ENCODE measurements around the gene CCDC7.
"Not testable (repeated sequence)": the region's sequence is repeated elsewhere in the genome, so short reads cannot be mapped to it uniquely, and the experiment has no call there.

CCDC7 gene

DNA sequence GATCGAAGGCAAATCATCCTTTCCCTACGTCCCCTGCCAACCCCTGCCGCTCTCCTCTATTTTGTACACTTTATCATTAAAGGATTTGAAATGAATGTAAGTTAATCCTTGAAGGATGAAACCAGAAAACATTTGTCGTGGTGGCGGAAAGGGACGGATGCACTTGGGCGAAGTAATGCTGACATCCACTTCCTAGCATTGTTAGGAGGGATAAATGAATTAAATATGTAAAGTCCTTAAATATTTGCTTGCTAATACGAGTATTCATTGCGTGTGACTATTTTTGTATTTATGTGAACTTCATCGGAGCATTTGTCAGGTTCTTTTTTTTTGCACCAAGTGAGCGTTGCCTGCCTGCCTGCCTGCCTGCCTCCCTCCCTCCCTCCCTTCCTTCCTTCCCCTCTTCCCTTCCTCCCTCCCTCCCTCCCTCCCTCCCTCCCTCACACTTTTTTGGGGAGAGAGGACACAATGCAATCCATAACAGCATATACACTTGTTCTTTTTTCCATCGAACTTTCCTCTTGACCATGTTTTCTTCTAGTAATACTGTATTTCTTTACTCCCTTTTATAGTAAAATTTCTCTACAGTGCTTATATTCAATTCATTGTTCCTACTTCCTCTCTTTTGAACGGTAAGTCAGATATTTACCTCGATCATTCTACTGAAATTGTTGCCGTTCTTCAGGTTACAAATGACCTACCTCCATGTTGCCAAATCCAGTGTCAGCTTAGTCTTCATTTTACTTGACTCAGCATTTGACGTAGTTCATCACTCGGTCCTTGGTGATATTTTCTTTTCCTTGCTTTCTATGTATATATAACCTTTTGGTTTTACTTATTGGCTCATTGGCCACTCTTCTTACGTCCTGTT, 831 bp downstream of the CCDC7 start:
- peak overlapping the region; percentile 70 for H3K4me3 ChIP-seq (ENCODE audit: low read depth, low read length)

- H3K4me3 ChIP-seq (ENCODE audit: low read depth, low read length): no peak overlapping the region
Measured at GRCh38 chr10:32454148-32454547, 8.2 kb downstream of the CCDC7 start.

- H3K4me3 ChIP-seq (ENCODE audit: low read depth, low read length): no peak overlapping the region
Measured at GRCh38 chr10:32459051-32459698, 13.2 kb downstream of the CCDC7 start.

- H3K4me3 ChIP-seq (ENCODE audit: low read depth, low read length): no peak overlapping the region
Measured at GRCh38 chr10:32461203-32461602, 15.3 kb downstream of the CCDC7 start.

GRCh38 chr10:32471232-32471631, 25.3 kb downstream of the CCDC7 start:
- H3K4me3 ChIP-seq (ENCODE audit: low read depth, low read length): no peak overlapping the region

DNA sequence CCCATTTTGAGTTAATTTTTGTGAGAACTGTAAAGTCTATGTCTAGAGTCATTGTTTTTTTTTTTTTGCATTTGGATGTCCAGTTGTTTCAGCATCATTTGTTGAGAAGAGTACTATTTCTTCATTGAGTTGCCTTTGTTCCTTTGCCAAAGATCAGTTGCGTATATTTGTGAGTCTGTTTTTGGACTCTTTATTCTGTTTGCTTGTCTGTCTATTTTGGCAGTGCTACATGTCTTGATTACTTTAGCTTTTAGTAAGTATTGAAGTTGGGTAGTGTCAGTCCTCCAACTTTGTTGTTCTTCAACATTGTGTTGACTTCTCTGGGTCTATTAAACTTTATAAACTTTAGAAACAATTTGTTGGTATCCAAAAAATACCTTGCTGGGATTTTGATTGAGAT, 31.6 kb downstream of the CCDC7 start:
- no peak overlapping the region for H3K4me3 ChIP-seq (ENCODE audit: low read depth, low read length)

DNA sequence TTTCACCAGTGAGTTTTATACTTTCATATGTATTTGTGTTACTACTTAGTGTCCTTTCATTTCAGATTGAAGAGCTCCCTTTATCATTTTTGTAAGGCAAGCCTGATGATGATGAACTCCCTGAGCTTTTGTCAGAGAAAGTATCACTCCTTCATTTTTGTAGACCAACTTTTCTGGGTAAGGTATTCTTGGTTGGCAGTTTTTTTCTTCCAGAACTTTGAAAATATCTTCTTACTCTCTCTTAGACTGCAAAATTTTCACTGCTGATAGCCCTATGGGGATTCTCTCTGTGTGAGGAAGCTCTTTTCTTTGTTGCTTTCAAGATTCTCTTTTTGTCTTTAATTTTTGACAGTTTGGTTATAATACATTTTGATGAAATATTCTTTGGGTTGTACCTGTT, 35.7 kb downstream of the CCDC7 start:
- H3K4me3 ChIP-seq (ENCODE audit: low read depth, low read length): no peak overlapping the region

DNA sequence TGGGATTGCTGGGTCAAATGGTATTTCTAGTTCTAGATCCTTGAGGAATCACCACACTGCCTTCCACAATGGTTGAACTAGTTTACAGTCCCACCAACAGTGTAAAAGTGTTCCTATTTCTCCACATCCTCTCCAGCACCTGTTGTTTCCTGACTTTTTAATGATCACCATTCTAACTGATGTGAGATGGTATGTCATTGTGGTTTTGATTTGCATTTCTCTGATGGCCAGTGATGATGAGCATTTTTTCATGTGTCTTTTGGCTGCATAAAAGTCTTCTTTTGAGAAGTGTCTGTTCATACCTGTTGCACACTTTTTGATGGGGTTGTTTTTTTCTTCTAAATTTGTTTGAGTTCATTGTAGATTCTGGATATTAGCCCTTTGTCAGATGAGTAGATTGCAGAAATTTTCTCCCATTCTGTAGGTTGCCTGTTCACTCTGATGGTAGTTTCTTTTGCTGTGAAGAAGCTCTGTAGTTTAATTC, 37.1 kb downstream of the CCDC7 start:
- not testable (repeated sequence) for H3K4me3 ChIP-seq (ENCODE audit: low read depth, low read length)

DNA sequence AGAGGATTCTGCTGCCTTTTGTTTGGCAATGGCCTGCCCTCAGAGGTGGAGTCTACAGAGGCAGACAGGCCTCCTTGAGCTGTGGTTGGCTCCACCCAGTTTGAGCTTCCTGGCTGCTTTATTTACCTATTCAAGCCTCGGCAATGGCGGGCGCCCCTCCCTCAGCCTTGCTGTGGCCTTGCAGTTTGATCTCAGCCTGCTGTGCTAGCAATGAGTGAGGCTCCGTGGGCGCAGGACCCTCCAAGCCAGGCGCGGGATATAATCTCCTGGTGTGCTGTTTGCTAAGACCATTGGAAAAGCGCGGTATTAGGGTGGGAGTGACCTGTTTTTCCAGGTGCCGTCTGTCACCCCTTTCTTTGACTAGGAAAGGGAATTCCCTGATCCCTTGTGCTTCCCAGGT, 42.1 kb downstream of the CCDC7 start:
- not testable (repeated sequence) for H3K4me3 ChIP-seq (ENCODE audit: low read depth, low read length)

DNA sequence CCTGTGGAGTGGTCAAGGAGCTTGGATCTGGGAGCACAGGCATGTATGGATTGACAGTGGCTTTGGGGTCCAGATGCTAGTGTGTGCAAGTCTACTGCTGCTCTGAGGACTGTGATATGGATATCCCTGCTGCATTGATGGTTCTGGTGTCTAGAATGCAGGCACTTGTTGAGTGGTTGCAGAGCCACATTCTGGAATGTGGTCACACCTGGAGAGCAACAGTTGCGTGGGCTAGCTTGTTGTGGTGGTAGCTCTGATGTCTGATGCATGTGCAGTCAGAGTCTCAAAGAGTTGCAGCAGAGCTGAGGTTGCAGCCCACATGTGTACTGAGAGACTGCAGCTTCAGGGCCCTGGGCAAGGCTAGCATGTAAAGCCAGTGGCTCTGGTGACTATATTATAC, 43.2 kb downstream of the CCDC7 start:
- H3K4me3 ChIP-seq (ENCODE audit: low read depth, low read length): no peak overlapping the region

- no peak overlapping the region for H3K4me3 ChIP-seq (ENCODE audit: low read depth, low read length)
Measured at GRCh38 chr10:32489901-32490300, 44.0 kb downstream of the CCDC7 start.

- H3K4me3 ChIP-seq (ENCODE audit: low read depth, low read length): not testable (repeated sequence)
Measured at GRCh38 chr10:32494562-32494961, 48.6 kb downstream of the CCDC7 start.

DNA sequence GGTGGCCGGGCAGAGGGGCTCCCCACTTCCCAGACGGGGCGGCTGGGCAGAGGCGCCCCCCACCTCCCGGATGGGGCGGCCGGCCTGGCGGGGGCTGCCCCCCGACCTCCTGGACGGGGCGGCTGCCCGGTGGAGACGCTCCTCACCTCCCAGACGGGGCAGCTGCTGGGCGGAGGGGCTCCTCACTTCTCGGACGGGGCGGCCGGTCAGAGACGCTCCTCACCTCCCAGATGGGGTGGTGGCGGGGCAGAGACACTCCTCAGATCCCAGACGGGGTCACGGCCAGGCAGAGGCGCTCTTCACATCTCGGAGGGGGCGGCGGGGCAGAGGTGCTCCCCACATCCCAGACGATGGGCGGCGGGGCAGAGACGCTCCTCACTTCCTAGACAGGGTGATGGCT, 54.2 kb downstream of the CCDC7 start:
- H3K4me3 ChIP-seq (ENCODE audit: low read depth, low read length): not testable (repeated sequence)

DNA sequence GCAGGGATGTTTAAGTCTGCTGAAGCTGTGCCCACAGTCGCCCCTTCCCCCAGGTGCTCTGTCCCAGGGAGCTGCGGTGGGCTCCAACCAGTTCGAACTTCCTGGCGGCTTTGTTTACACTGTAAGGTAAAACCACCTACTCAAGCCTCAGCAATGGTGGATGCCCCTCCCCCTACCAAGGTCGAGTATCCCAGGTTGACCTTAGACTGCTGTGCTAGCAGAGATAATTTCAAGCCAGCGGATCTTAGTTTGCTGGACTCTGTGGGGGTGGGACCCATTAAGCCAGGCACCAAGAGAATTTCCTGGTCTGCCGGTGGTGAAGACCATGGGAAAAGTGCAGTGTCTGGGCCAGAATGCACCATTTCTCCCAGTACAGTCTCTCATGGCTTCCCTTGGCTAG, 56.0 kb downstream of the CCDC7 start:
- no peak overlapping the region for H3K4me3 ChIP-seq (ENCODE audit: low read depth, low read length)

- H3K4me3 ChIP-seq (ENCODE audit: low read depth, low read length): not testable (repeated sequence)
Measured at GRCh38 chr10:32505762-32506420, 60.0 kb downstream of the CCDC7 start.

DNA sequence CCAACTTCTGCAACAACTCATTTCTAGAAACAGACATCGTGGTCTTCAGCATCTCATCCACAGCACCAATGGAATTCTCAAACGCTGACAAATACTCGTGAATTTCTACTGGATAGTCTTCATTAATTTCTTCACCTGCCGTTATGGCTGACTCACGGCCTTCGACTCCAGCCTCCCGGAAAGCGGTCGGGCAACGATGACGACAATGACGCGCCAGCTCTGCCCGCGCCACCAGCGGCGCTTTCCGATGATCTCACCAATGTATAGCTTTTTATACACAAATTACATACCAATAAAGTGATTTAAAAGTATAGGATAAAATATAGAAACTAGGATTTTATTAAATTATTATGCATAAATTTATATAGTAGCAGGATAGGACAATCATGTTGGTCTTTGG, 65.7 kb downstream of the CCDC7 start:
- H3K4me3 ChIP-seq (ENCODE audit: low read depth, low read length): no peak overlapping the region

DNA sequence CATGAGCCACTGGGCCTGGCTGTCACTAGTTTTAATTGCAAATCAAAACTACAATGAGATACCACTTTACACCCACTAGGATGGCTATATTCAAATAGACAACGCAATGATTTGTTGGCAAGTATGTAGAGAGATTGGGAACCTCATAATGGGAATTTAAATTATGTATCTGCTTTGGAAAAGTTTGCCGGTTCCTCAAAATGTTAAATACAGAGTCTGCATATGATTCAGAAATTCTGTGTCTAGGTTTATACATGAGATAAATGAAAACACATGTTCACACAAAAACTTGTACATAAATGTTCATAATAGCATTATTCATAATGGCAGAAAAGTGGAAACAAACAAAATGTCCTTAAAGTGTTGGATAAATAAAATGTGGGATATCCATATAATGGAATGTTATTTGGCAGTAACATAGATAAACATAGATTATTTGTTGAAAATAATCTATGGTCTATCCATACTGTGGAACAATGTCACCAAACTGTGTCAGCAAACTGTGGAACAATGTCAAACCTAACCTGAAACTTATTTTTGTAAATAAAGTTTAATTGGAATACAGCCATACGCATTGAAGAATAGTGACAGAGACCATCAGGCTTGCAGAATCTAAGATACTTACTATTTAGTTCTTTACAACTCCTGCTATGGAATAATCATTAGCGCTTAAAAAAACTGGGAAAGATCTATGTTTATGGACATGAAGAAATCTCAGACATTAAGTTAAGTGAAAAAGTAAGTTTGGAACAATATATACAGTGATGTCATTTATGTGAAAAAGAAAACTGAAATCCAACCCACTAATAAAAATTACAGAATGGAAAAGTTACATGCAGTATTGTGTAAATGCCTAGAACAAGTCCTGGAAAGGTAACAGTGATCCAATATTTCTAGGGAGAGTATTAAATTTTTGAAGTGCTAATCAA, 70.9 kb downstream of the CCDC7 start:
- H3K4me3 ChIP-seq (ENCODE audit: low read depth, low read length): no peak overlapping the region

- H3K4me3 ChIP-seq (ENCODE audit: low read depth, low read length): no peak overlapping the region
Measured at GRCh38 chr10:32530231-32530630, 84.3 kb downstream of the CCDC7 start.

- no peak overlapping the region for H3K4me3 ChIP-seq (ENCODE audit: low read depth, low read length)
Measured at GRCh38 chr10:32538256-32538655, 92.3 kb downstream of the CCDC7 start.

GRCh38 chr10:32540691-32541470, 94.9 kb downstream of the CCDC7 start:
- no peak overlapping the region for H3K4me3 ChIP-seq (ENCODE audit: low read depth, low read length)

Measured in iPS-11a (cell line).